ENCODE measurements around the gene DDX39B.
"Not testable (repeated sequence)": the region's sequence is repeated elsewhere in the genome, so short reads cannot be mapped to it uniquely, and the experiment has no call there.

The DDX39B gene

GRCh38 chr6:31528821-31529328, 12.9 kb downstream of the DDX39B start, which contains the start of gene MCCD1:
Gene MCCD1 (plus strand): TSS chr6:31528962. CDS start chr6:31529015, 53 bp downstream.
- no peak for DNase-seq (ENCODE audit: low spot score)

- no peak for DNase-seq (ENCODE audit: low spot score)
Measured at GRCh38 chr6:31528307-31528777, 13.5 kb downstream of the DDX39B start.

DNA sequence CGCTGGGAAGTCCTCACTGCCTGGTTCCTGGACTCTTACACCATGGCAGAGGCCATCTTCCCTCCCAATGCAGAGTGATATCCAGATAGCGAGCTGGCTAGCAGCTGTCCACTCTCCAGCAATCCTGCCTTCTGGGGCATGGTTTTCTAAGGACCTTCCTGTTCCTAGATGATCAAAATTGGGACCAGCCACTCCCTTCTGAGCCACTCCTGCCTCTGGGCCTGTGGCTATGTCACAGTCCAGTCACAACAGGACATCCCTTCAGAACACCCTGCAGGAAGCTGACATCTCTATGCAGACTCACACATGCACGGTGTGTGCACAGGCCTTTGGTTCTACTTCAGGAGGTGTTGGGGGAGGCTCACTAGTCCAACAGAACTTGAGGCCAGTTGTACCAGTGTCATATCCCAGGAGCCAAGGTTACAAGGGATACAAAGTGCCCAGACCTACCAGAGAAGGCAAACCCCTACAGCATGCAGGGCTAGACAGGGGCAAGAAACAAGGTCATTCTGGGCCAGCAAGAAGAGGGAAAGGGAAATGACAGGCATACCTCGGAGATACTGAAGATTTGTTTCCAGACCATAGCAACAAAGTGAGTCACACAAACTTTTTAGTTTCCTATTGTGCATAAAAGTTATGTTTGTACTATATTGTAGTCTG, 15.7 kb downstream of the DDX39B start:
- DNase-seq (ENCODE audit: low spot score): peak; percentile 59

GRCh38 chr6:31525553-31525931, 16.3 kb downstream of the DDX39B start:
- DNase-seq (ENCODE audit: low spot score): no peak

DNA sequence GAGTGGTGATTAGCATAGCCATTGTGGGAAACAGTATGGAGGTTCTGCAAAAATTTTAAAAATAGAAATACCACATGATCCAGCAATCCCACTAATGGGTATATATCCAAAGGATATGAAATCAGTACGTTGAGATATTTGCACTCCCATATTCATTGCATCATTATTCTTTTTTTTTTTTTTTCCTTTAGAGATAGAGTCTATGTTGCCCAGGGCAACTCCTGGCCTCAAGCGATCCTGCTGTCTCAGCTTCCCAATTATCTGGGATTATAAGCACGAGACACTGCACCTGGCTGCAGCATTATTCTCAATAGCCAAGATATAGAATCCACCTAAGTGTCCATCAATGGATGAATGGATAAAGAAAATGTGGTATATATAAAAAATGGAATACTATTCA, 20.0 kb downstream of the DDX39B start:
- DNase-seq (ENCODE audit: low spot score): no peak

GRCh38 chr6:31513456-31514165, 28.2 kb downstream of the DDX39B start:
- no peak for DNase-seq (ENCODE audit: low spot score)

DNA sequence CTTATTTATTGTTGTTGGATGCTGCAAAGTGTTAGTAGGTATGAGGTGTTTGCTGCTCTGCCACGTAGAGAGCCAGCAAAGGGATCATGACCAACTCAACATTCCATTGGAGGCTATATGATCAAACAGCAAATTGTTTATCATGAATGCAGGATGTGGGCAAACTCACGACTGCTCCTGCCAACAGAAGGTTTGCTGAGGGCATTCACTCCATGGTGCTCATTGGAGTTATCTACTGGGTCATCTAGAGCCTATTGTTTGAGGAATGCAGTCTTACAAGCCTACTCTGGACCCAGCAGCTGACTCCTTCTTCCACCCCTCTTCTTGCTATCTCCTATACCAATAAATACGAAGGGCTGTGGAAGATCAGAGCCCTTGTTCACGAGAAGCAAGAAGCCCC, 31.8 kb downstream of the DDX39B start:
- DNase-seq (ENCODE audit: low spot score): no peak

- not testable (repeated sequence) for DNase-seq (ENCODE audit: low spot score)
Measured at GRCh38 chr6:31509036-31509435, 32.8 kb downstream of the DDX39B start.

- DNase-seq (ENCODE audit: low spot score): no peak
Measured at GRCh38 chr6:31502586-31502985, 39.2 kb downstream of the DDX39B start.

DNA sequence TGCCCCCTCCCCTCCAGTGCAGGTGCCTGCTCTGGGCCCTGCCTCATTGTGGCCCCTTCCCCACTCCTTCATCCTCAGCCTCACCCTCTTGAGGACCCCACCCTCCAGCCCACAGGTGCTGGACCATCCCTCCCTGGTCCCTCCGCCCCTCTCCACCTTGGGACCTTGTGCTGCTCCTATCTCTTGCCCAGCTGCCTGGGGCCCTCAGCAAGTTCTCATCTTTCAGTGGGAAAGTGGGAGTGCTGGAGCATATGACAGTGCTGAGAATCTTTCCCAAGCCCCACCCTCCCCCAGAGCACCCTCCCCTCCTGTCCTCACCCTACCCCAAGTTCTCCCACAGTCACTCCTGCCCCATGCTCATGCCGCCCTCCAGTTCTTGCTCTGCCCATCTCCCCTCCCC, 42.2 kb downstream of the DDX39B start:
- DNase-seq (ENCODE audit: low spot score): not testable (repeated sequence)

DNA sequence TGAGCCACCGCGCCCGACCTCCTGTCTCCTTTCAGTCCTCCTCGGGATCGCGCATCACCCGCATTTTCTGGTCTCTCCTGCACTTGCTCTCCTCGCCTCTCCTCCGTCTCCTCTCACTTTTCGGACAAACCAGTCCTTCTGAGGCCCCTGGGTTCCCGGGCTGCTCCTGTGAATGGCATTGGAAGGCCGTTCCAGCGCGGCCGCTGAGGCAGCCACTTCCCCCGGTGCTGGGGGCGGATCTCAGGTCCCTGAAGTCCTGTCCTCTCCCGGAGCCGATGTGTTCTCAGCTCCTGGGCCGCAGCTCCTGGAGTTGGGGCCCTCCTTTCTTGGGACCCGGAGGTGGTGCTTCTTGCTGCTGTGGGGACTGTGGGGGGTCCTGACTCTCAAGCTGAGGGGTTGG, 43.1 kb downstream of the DDX39B start:
- DNase-seq (ENCODE audit: low spot score): peak; percentile 45

GRCh38 chr6:31497531-31498476, 44.0 kb downstream of the DDX39B start, which contains the start of gene MICB:
Gene MICB (plus strand): TSS chr6:31498145. CDS start chr6:31498194, 49 bp downstream.
- peak; percentile 80 for DNase-seq (ENCODE audit: low spot score)

- not testable (repeated sequence) for DNase-seq (ENCODE audit: low spot score)
Measured at GRCh38 chr6:31496826-31497225, 45.0 kb downstream of the DDX39B start.

DNA sequence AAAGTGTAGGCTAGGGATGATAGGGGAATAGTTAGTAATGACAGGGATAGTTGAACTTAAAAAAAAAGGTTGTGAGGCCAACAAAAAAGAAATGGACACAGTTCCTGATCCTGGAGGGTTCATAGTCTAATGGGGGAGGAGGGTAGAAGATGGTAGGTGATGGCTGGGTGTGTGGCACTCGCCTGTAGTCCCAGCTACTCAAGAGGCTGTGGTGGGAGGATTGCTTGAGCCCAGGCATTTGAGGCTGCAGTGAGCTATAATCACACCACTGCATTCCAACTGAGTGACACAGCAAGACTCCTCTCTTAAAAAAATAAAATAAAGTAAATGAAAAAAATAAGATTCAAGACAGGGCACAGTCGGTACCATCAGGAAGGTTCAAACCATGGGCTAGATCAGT, 46.2 kb downstream of the DDX39B start:
- peak; percentile 60 for DNase-seq (ENCODE audit: low spot score)

DNA sequence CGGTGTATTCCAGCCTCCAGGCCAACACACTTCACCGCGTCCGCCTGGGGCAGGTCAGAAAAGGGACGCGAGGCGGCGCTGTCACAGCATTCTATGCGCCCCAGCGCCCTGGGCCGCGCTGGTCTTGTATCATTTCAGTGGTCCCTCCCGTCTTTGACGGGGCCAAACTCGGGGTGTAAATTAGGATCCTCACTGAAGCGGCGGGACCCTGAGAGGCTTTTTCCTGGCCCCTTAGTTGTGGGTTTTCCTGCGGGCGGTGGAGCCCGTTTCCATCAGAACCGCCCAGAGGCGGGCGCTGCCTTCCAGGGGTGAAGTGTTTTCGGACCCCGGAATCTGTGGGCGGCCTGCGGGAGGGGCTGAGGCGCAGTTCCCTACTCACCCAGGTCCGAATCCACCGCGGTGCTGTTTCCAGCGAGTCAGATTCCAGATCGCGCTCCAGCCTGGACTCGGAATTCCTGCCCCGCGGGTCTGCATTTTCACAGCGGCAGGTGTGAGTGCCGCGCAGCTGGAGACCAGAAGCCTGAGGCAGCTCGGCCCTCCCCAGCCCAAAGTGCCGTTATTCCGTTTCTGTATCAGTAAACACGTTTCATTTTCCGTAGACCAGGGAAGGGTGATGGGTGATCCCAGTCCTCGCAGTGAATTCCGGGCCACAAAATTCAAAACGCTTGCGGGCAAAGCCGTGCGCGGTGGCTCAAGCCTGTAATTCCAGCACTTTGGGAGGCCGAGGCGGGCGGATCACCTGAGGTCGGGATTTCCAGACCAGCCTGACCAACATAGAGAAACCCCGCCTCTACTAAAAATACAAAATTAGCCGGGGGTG, 47.7 kb downstream of the DDX39B start:
- DNase-seq (ENCODE audit: low spot score): peak; percentile 76

DNA sequence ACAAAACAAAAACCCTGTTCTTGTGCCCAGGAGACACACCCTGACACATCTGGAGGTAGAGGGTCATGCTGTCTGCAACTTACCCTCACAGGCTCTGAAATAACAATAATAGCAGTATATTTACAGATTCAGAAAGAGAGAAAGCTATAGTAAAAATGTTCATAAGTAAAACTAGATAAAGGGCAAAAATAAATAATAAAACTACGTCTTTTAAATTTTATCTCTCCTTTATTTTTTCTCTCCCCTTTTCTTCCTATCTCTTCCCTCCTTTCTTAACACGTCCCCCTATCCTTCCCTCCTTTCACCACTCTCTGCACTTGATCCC, 48.3 kb downstream of the DDX39B start:
- DNase-seq (ENCODE audit: low spot score): not testable (repeated sequence)

- no peak for DNase-seq (ENCODE audit: low spot score)
Measured at GRCh38 chr6:31490115-31490873, 51.5 kb downstream of the DDX39B start.

GRCh38 chr6:31489086-31489485, 52.7 kb downstream of the DDX39B start:
- no peak for DNase-seq (ENCODE audit: low spot score)

DNA sequence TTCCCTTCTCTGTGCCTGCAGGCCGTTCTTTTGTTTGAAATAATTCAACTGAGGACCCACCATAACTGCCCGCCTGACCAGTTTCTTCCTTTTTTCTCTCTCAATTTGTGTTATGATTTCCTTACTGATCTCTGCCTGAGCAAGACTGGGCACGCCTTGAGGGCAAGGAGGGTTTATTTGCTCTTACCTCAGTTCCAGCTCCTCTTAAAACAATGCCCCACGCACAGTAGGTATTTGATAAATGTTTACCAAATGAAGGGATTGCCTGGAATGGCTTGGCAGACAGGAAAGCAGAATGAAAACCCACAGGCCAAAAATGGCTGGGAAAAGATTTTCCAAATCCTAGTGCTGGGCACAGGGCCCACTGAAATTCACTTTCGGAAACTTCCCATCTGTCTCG, 54.1 kb downstream of the DDX39B start:
- not testable (repeated sequence) for DNase-seq (ENCODE audit: low spot score)

DNA sequence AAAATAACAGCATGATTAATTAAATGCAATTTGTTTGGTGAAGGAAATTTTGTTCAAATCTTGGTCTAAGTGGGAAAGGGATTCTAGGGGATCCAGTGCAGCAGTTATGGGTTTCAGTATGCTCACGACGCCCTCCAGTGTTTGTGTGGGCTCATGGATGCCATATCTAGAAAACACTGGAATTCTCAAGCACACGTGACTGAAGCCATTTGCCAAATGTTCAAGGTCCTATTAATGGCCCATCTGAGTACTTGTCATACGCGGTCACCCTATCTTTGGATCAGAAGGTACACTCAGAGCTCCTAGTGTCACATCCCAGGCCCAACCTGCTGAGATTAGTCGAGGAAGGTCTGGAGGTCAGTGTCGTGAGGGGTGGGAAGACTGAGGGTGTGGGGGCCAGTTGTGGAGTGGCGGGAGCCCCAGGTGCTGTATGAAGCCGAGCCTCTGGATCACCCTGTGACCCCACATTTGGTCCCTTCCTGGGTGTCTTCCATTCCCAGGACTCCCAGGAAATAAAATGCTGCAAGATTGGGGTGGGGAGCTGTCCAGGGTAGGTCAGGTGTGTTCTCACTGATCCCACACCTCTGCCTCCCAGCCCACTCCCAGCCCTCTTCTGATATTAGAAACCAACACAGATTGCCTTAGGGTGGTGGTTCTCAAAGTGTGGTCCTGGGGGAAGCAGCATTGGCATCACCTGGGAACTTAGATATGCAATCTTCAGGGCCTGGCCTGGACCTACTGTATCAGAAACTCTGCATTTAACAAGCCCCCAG, 55.6 kb downstream of the DDX39B start:
- DNase-seq (ENCODE audit: low spot score): not testable (repeated sequence)
